SKM-1 (cell line): ENCODE results near the gene UBR4.

Experiments
- DNase-seq: peaks from one replicate; lab custom pipeline; 2025; ENCODE audit not compliant: unreplicated experiment; lab: John Stamatoyannopoulos, UW

Gene UBR4

DNA sequence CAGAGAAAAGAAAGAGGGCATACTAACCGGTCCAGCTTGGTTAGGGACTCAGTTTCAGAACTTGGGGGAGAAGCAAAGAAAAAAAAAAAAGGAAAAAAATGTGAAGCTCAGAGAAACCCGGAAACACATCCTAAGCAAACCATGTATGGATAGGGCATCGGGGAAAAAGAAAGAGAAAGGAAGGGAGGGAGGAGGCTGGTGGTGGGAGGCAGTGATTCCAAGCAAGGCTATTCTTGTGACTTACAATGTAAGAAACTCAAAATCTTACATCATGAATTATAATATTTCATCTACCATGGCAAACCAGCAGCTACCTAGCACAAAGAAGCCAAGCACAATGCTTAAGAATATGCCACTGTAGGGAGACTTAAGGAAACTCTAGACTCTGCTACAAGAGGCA is 60.3 kb downstream of the UBR4 start:
- no peak for DNase-seq

GRCh38 chr1:19140465-19140864 is 69.6 kb downstream of the UBR4 start:
- DNase-seq = no peak

GRCh38 chr1:19139711-19140110 is 70.4 kb downstream of the UBR4 start:
- no peak for DNase-seq

- no peak for DNase-seq
Observed at GRCh38 chr1:19138958-19139581, 71.0 kb downstream of the UBR4 start.

GRCh38 chr1:19138331-19138730 is 71.7 kb downstream of the UBR4 start:
- DNase-seq = no peak

GRCh38 chr1:19137158-19137557 is 72.9 kb downstream of the UBR4 start:
- DNase-seq = no peak

DNA sequence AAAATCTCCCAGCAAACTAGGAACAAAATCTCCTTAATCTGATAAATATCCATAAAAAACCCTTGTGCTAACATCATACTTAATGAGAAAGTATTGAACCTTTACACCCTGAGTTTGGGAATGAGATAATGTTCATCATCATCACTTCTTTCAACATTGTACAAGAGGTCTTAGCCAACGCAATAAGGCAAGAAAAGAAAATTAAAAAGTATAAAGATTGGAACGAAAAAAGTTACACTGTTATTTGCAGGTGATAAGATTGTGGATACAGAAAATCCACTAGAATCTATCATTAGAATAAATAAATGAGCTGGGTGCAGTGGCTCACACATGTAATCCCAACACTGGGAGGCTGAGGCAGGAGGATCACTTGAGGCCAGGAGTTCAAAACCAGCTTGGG is 76.7 kb downstream of the UBR4 start:
- DNase-seq = no peak

GRCh38 chr1:19130468-19130867 is 79.6 kb downstream of the UBR4 start:
- no peak for DNase-seq

DNA sequence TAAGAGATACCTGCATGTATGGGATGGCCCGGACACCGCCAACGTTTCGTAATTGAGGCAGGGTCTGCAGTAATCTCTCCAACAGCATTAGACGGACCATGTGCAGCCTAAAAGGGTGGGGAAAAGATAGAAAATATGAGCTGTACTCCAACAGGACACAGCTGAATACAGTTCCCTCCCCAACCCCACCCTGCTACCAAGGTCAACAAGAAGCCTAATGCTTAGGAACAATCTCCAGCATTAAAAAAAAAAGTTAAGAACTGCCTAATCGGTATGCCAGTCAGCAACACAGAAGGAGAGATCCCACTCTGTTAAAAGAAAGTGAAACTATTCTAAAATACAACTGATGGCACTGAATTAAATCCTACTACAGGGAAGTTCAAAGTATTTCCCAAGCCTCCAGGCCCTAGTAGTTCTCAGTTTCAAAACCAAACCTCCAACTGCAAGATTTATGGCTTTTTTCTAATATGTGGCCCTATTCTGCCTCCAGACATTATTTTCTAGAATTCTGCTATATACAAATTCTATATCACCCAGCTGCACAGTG is 81.0 kb downstream of the UBR4 start:
- no peak for DNase-seq

DNA sequence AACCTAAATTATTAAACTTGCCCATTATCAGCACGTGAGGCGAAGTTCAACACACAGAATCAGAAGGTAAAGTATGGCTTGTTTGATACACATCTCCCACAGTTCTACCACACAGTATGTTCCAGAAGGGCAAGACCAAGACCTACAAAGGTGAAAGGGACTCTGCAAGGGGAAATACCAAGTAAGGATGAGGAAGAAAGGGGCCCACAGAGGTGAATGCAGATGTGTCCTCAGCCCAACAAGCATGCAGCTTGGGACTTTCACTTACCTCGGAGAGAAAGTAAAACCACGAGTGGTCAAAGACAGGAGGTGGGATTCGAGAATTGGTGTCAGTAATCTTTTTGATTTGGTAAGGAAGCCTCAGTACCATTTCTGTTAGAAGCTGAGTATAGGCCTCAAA is 85.8 kb downstream of the UBR4 start:
- no peak for DNase-seq

- peak; percentile 22 for DNase-seq
Observed at GRCh38 chr1:19123837-19124236, 86.2 kb downstream of the UBR4 start.

DNA sequence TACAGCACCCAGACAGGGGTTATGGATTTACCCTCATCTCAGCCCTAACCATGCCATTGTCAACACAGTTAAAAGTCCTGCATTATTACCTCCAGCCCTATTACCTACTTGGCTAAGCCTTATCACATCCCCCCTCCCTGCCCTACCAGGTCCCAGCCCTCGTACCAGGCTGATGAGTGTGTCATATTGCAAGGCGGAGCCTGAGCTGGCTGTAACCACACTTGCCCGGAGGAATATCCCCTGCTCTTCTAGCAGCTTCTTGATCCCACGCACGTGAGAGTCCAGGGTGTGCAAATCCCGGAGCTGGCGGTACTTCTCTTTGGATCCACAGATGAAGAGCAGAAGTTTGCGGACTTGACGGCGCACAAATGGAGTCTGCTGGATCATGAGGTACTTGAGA is 87.4 kb downstream of the UBR4 start:
- no peak for DNase-seq

GRCh38 chr1:19121192-19121591 is 88.9 kb downstream of the UBR4 start:
- DNase-seq = no peak

DNA sequence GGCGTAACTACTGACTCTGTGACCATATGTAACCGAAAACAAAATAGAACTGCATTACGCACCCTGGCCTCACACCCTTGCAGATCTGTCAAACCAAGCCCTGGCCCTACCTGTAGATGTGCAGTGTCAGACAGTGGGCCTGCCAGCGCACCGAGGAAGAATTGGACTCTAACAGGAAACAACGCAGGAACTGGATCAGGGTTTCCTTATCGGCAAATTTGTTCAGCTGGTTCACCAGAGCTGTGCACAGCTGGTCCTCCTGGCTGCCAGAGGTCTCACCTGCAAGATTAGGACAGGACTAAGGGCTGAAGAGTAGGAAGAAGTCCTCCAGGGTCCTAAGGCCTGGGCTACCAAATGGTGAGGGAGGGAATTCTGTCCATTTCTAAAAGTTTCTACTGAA is 90.0 kb downstream of the UBR4 start:
- no peak for DNase-seq

DNA sequence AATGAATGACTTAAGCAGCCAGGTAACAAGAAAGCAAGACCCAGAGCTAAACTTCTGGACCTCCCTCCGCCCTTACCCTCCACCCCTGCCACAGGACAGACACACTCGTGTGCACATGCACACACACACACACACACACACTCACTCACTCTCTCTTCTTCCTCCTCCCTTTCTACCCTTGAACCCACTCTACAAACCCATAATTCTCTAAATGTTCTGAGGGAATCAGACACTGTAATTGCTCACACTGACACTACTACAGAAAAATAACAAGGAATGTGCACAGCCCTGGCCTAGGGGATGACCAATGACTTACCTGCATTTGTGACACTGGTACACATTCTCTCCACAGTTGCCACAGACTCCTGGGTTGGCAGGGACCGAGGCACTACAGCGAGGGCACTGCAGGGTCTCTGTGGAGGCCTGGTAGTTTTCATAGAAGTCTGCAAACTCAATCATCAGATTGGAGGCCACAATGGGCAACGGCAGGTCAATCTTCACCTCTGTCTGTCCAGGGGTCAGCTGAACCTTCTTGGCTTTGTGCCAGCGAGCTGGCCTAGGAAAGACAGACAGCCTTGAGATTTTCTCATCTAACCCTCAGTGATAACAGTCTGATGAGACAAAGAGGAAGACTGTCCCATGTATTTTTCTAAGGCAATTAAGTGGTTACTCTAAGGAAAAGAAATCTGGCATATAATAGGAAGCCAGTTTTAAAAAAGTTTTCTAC is 94.8 kb downstream of the UBR4 start:
- DNase-seq = no peak

DNA sequence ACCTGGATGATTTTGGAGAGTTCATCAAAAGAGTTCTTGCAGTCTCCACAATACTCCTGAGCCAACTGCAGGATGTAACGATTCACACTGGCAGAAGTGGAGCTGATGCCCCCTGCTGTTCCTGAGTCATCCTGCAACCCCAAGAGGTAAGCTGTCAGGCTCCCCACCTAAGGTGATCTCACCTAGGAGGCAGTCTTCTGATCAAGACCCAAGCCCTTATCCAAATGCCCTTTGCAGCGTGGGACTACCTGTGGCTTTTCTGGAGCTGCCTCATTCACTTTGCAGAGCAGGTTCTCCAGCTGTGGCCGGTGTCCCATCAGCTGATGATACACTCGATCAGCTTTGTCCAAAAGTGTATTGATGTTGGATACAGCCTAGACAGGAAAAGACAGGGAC is 96.4 kb downstream of the UBR4 start:
- DNase-seq = no peak

GRCh38 chr1:19112891-19113696 is 97.0 kb downstream of the UBR4 start:
- no peak for DNase-seq

DNA sequence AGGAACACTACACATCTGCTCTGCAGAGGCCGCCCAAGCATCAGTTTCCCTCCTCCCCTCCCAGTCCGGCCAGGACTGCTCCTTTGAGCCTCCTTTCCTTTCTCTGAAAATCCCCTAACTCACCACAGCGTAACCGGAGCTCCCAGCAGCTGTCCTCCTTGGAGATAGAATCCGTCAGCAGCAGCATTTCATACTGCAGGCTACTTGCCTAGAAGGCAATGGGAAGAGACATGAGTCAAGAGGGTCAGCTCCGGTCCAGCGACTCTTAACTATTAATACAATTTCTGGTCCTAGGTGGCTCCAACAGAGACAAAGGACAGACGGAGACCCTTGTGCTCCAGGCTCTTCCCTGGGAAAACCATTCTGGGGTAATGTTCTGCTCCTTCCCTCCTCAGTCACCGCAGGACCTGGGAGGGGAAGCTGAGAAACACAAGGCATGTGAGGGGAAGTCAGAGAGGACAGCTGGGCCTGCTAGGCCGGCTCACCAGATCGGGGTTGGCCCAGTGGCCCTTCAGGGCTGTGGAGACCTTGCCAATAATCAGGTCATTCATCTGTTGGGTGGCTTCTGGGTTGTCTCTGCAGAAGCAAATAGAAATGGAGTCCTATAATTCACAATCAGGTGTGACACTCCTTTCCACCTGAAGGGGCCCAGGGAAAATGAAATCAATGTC is 99.7 kb downstream of the UBR4 start:
- DNase-seq = no peak

DNA sequence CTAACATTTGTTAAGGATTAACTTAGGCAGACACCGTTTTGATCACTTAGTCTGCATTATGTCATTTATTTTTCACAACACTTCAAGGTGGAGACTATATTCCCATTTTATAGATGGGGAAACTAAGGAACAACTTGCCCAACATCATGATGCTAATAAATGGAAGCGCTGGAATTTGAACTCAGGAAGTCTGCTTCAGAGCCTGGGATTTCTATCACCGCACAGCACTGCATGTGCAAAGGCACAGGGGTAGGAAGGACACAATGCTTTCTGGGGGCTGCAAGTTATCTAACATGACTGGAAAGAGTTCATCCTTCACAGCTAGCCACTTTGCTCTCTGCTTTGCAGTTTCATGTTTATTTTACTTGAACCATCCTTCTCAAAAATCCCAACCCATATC is 100.5 kb downstream of the UBR4 start:
- no peak for DNase-seq

DNA sequence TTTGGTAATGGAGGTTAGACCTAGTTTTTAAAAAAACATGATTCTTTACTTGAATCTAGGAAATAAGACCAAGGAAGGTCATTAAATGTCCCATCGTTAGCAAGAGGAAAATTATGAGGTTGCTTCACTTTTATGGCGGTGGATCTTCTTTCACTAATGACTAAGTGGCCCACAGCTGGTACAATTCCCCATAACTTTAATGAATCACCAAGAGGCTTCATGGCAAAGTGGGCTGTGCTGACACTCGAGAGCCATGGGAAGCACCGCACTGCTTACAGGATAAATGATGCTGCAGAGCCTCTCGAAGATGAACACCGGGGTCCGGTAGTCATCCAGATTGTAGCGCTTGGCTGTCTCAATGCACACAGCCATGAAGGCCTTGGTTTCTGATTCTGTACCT is 108.8 kb downstream of the UBR4 start:
- no peak for DNase-seq

GRCh38 chr1:19100028-19100427 is 110.0 kb downstream of the UBR4 start:
- no peak for DNase-seq
